Panc1 (cell line): ENCODE data around the gene EID3. TPM values are rescaled to one million over a fixed set of nuclear protein-coding genes. Genes with fewer than 3 reads are reported as not detected.

Source experiments
- ATAC-seq: fragments of 200-7000 bp; cut with Tn5 transposase; 2 replicates; pipeline ENCODE4 v1.9.1; 2020; ENCODE audit warnings: mild to moderate bottlenecking, moderate library complexity
- BruUV-seq: library from RNA; stranded (reverse); fragments of 400-500 nt; replicated peaks from 2 replicates; lab custom pipeline; 2021; lab: Mats Ljungman, UMichigan
- CTCF ChIA-PET: fragments of 300-600 bp; sonication (Branson Sonifier 250); formaldehyde crosslinking; loops from one replicate; lab custom pipeline; 2022; ENCODE audit warnings: antibody characterized with exemption; lab: Charles Lee
- POLR2A ChIA-PET: fragments of 300-600 bp; sonication (Branson Sonifier 250); formaldehyde crosslinking; loops from one replicate; lab custom pipeline; 2022; ENCODE audit warnings: antibody characterized with exemption; lab: Charles Lee
- DNase-seq: peaks from one replicate; pipeline ENCODE4 v3.0.0-alpha.2; 2010; ENCODE audit warnings: low read depth, low spot score
- H3K27ac ChIP-seq: 2 replicates; pipeline ENCODE4 v1.5.1; 2011; ENCODE audit warnings: mild to moderate bottlenecking, low read length, inconsistent platforms
- H3K27me3 ChIP-seq: fragments of 200-500 bp; sonication (Bioruptor generic); 2 replicates; pipeline ENCODE4 v1.6.0; 2014; ENCODE audit warnings: low read length, inconsistent platforms; ENCODE audit not compliant: control insufficient read depth, insufficient read depth
- H3K36me3 ChIP-seq: fragments of 200-500 bp; sonication (Bioruptor generic); 2 replicates; pipeline ENCODE4 v1.5.1; 2014; ENCODE audit warnings: inconsistent platforms, mild to moderate bottlenecking, low read length, moderate library complexity; ENCODE audit not compliant: control insufficient read depth, insufficient read depth
- H3K4me1 ChIP-seq: 2 replicates; pipeline ENCODE4 v1.5.1; 2011; ENCODE audit warnings: inconsistent platforms, mild to moderate bottlenecking, low read length, moderate library complexity; ENCODE audit not compliant: control insufficient read depth, insufficient read depth
- H3K4me3 ChIP-seq, 2 experiments: 2 replicates each; pipeline ENCODE4 v1.5.1; 2011 to 2012; ENCODE audit warnings: low read depth in 2 of 2, low read length in 2 of 2, mild to moderate bottlenecking in 2 of 2, inconsistent platforms in 1 of 2, moderate library complexity in 1 of 2
- H3K9me3 ChIP-seq: fragments of 200-500 bp; sonication (Bioruptor generic); 2 replicates; pipeline ENCODE4 v1.5.1; 2014; ENCODE audit warnings: low read depth, mild to moderate bottlenecking, inconsistent platforms, low read length, moderate library complexity; ENCODE audit not compliant: control insufficient read depth, insufficient read depth
- CTCF ChIP-seq: fragments of 450-650 bp; IDR thresholded peaks from 2 replicates; pipeline ENCODE4 v1.5.1; 2017; ENCODE audit warnings: mild to moderate bottlenecking
- POLR2AphosphoS5 ChIP-seq: IDR thresholded peaks from 2 replicates; pipeline ENCODE4 v1.6.1; 2012; ENCODE audit warnings: mild to moderate bottlenecking, low read depth, low read length, moderate library complexity
- REST ChIP-seq, 2 experiments: IDR thresholded peaks; 2 replicates each; pipeline ENCODE4 v1.6.1; 2011 to 2012; ENCODE audit warnings: low read depth in 2 of 2, control low read depth in 1 of 2, low read length in 1 of 2, mild to moderate bottlenecking in 1 of 2, moderate library complexity in 1 of 2; ENCODE audit not compliant: insufficient read depth in 1 of 2
- SIN3A ChIP-seq: IDR thresholded peaks from 2 replicates; pipeline ENCODE4 v1.6.1; 2012; ENCODE audit warnings: low read depth, mild to moderate bottlenecking, low read length, moderate library complexity, borderline replicate concordance; ENCODE audit not compliant: insufficient read depth
- TCF7L2 ChIP-seq: IDR thresholded peaks from 2 replicates; pipeline ENCODE4 v1.6.1; 2011; ENCODE audit warnings: mild to moderate bottlenecking, low read depth, low read length, inconsistent platforms
- in situ Hi-C: cut with HindIII; loops from 2 replicates; pipeline ENCODE4 v1.10.0; 2016; ENCODE audit warnings: low sequenced_read_pairs, low pct_unique_long_range_greater_than_20kb
- intact Hi-C: fragments of 100-400 bp; cut with micrococcal nuclease; formaldehyde crosslinking; loops from one replicate; pipeline ENCODE4 v1.10.0; 2022; ENCODE audit not compliant: unreplicated experiment
- total RNA-seq: library from RNA; stranded (reverse); gene quantifications from one replicate; pipeline ENCODE4 v1.2.1, GENCODE V29; 2021; ENCODE audit not compliant: unreplicated experiment

EID3 gene
- total RNA-seq, 1 experiment from 2014 or later = 18.5 TPM

- H3K36me3 ChIP-seq = peaks cover 8% of the 10 kb centered on the region
- DNase-seq = no peak
- peak overlapping the region; percentile 86 to 87 for H3K4me3 ChIP-seq
- intact Hi-C loops (no loop called here), in situ Hi-C loops (no loop called here)
- POLR2A ChIA-PET = interaction anchor here (0.7 to 2.9 kb wide), 6 partner anchors 14 to 75 kb away, joined by 3 to 20 read pairs (median 6); partner anchors contain the start of gene EID3
- H3K27me3 ChIP-seq = no peaks in the 10 kb centered on the region
- H3K27ac ChIP-seq = peak overlapping the region; percentile 99
- peaks cover 38% of the 10 kb centered on the region for H3K4me1 ChIP-seq
- CTCF ChIA-PET = no interaction called here
- no peaks in the 10 kb centered on the region for H3K9me3 ChIP-seq
- no TSS peak for BruUV-seq
- ATAC-seq = peak; percentile 72
- TF ChIP-seq REST (IDR thresholded peaks at IDR 0.05; ENCODE audit: insufficient read depth in 1 of 2, low read depth in 2 of 2, low read length in 1 of 2) (peak in 1 of 2 experiments; percentile 43; a peak in 2 of 4 replicates), POLR2AphosphoS5 (peak; percentile 74), CTCF (no peak), SIN3A (peak; percentile 57), TCF7L2 (no peak)
Observed at GRCh38 chr12:104288635-104289274, 14.8 kb upstream of the EID3 start.

GRCh38 chr12:104290320-104290719 lies 13.2 kb upstream of the EID3 start:
- ChIA-PET CTCF (no interaction called here), POLR2A (interaction anchor here (0.6 to 1.0 kb wide), 4 partner anchors 17 to 78 kb away, joined by 4 to 10 read pairs (median 6); no protein-coding TSS in a partner anchor)
- intact Hi-C loops (no loop called here), in situ Hi-C loops (no loop called here)
- Histone ChIP-seq H3K27me3 (no peaks in the 10 kb centered on the region), H3K4me1 (peaks cover 41% of the 10 kb centered on the region), H3K27ac (peak overlapping the region; percentile 99), H3K4me3 (peak overlapping the region; percentile 86 to 87), H3K36me3 (peaks cover 8% of the 10 kb centered on the region), H3K9me3 (no peaks in the 10 kb centered on the region)
- DNase-seq = no peak
- no peak for ATAC-seq
- no TSS peak for BruUV-seq
- TF ChIP-seq SIN3A (0 out of 2 replicates have a peak, but pooled peaks have one; percentile 17), CTCF (no peak)
